Suprapubic skin (tissue), 4 donors: Measurements from ENCODE around the gene ETV3L.

Experiments
- POLR2A ChIP-seq, 2 donors: fragments of 450-650 bp; IDR thresholded peaks; one replicate each; pipeline ENCODE4 v1.6.1; 2017; ENCODE audit warnings: antibody characterized with exemption in 2 of 2, mild to moderate bottlenecking in 2 of 2, moderate library complexity in 2 of 2
- POLR2AphosphoS5 ChIP-seq, 3 donors: sonication (generic); formaldehyde crosslinking; IDR thresholded peaks; one replicate each; pipeline ENCODE4 v1.6.1; 2017; ENCODE audit warnings: antibody characterized with exemption in 3 of 3
- TF ChIP-seq, protein P1 (sequence below), 2 donors: fragments of 200-600 bp in 1 of 2; fragments of 450-650 bp in 1 of 2; sonication (generic) in 1 of 2; IDR thresholded peaks; one replicate each; pipeline ENCODE4 v1.5.1; 2016 to 2019; ENCODE audit warnings: antibody characterized with exemption in 2 of 2, mild to moderate bottlenecking in 1 of 2, moderate library complexity in 1 of 2

DNA sequence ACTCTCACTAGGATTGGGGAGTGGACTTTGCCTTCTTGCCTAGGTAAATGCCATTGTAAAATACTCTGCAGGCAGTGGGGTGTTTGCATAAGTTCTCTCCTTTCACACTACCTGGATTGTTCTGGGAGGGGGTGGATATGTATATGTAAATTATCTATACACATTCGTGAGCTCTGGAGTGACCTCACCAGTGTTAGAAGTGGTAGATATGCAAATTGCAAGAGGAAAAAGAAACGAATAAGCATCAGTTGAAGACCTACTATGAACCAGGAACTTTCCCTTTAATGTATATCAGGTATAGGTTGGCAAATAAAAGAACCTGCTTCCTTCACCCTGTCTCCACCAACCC, 52.6 kb downstream of the ETV3L start:
- TF ChIP-seq POLR2A (IDR thresholded peaks at IDR 0.05) (no peak), POLR2AphosphoS5 (IDR thresholded peaks at IDR 0.05) (no peak)
- TF ChIP-seq, protein P1, sequence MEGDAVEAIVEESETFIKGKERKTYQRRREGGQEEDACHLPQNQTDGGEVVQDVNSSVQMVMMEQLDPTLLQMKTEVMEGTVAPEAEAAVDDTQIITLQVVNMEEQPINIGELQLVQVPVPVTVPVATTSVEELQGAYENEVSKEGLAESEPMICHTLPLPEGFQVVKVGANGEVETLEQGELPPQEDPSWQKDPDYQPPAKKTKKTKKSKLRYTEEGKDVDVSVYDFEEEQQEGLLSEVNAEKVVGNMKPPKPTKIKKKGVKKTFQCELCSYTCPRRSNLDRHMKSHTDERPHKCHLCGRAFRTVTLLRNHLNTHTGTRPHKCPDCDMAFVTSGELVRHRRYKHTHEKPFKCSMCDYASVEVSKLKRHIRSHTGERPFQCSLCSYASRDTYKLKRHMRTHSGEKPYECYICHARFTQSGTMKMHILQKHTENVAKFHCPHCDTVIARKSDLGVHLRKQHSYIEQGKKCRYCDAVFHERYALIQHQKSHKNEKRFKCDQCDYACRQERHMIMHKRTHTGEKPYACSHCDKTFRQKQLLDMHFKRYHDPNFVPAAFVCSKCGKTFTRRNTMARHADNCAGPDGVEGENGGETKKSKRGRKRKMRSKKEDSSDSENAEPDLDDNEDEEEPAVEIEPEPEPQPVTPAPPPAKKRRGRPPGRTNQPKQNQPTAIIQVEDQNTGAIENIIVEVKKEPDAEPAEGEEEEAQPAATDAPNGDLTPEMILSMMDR (IDR thresholded peaks at IDR 0.05), result no peak
